ENCODE data around the gene NFIA.
A peak's percentile ranks its signal among the peaks of the same experiment; 100 is the strongest.

The NFIA gene

DNA sequence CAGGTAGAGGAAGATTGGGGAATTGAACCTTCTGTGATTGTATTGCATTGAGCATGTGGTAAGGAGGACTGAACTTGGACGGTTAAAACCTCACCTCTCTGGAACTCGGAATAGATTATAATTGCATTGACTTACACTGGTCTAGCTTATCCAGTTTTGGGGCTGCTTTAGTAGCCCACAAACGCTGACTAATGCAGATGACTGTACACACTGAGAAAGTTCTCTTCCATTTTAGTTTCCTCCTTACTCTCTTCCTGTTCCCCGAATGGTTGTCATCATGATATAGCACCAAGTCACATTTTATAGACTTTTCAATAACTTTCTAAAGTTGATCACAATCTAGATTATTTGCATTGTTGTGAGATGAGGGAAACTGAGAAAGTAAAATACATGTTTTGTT, 78.2 kb downstream of the NFIA start:
- FAIRE-seq, result no peak

- no peak for FAIRE-seq
Observed at GRCh38 chr1:61162520-61163258, 80.3 kb downstream of the NFIA start.

- no peak for FAIRE-seq
Observed at GRCh38 chr1:61163355-61163754, 81.0 kb downstream of the NFIA start.

DNA sequence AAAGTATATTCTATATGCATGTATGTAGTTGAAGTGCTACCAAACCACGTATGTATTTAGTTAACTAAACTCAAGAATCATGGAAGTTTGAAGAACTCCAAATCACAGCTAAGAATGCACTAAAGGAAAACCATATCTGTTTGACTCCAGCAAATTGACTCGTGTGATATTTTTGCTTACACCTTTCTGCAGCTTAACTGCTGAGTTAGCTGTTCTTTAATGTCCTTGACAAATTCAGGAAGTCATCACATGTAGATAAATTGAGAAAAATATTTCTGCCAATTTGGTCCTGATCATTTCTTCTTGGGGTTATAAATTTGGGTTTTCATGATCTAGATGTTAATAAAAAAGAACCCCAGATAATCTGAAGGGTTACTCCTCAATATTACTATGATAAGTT, 83.0 kb downstream of the NFIA start:
- FAIRE-seq, result no peak

DNA sequence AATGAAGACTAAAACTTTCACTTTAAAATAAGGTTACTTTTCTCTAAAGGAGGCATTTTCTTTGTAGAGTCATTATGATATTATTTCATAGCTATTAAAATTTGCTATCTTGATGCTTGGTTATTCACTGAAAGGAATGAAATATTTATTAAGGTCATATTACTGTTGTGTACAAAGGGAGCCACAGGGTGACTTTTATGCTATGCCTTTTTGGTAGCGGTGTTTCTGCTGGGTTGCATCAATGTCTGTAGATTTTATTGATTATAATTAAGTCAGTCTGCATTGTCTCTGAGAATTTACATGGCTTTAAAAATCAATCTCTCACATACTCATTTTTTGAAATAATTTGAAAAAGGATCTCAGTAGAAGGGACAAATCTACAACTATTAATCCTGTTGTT, 84.9 kb downstream of the NFIA start:
- no peak for FAIRE-seq

DNA sequence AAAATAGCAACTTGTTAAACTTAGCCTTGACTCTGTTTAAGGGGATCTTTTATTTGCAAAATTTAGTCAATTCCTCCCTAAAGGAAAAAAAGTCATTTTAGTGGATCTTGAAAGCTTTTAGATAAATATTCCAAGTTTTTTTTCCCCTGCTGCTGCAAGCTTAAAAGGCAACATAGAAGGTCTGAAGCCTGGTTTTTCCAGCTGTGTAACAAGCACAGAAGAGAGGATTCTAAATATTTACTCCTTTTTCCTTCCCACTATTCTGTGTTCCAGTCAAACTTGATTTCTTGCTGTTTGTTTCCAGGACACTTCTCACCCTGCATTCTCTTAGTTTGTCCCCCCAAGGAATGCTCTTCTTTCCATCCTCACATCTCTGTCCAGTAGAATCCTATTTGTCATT, 86.7 kb downstream of the NFIA start:
- FAIRE-seq, result no peak

DNA sequence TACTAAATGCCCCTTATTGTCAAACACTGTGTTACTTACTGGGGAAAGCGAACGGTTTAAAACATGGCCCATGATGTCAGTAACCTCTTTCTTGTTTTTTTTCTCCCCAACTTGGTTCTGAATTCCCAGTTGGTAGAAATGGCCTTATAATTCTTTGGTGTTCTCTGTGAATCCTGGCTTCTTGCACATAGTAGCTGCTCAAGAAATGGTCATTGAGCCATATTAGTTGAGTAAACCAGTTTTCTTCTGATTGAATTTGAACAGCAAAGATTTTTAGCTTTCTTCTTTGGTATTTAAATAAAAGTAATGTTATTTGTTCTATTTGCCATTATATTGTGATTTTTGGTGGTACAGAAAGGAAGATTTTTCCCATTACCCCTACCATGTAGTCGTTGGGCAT, 87.3 kb downstream of the NFIA start:
- FAIRE-seq, result no peak

DNA sequence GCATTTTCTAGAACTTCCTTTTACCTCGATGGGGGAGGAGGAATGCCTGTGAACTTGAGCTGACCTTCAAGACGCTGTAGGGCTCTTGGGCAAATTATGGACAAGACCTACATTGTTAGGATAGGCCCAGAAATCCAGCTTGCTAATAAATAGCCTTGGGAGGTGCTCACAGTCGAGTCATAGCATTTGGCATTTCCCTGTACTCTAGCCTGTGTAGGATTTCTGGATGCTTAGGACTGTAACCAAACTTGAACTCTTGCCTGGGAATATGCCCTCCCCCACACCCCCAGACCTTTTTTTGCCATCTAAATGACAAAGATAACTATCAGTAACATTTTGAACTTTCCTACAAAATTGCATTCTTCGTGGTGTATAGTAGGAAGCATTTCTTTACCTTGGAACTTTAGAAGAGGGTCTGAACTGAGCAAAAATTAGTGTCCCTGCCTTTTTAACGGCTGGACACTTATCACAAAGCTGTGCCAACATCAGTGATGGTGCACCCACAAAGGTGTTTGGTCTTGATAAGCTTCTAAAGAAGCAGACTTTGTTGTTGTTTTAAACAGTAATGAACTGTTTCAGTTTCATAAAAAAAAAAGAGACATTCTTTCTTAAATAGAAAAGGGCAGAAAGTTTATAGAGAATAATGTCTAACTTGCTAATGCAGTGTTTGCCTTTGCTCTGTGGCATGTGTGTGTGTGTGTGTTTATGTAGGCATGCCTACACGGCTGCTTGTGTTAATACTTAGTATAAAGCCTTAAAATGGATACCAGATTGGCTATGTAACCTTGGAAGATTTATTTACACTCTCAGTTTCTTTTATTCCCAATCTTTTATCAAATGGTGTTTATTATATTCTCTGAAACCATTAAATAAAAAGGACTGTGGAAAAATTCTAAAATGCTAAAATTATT, 88.2 kb downstream of the NFIA start:
- FAIRE-seq, result no peak

GRCh38 chr1:61171346-61171745, 89.0 kb downstream of the NFIA start:
- FAIRE-seq, result no peak

- no peak for FAIRE-seq
Observed at GRCh38 chr1:61171974-61172373, 89.6 kb downstream of the NFIA start.

GRCh38 chr1:61173118-61173517, 90.8 kb downstream of the NFIA start:
- FAIRE-seq, result no peak

GRCh38 chr1:61174060-61174795, 91.9 kb downstream of the NFIA start:
- FAIRE-seq, result no peak

- FAIRE-seq, result no peak
Observed at GRCh38 chr1:61175976-61176375, 93.6 kb downstream of the NFIA start.

- no peak for FAIRE-seq
Observed at GRCh38 chr1:61181067-61182038, 99.0 kb downstream of the NFIA start.

DNA sequence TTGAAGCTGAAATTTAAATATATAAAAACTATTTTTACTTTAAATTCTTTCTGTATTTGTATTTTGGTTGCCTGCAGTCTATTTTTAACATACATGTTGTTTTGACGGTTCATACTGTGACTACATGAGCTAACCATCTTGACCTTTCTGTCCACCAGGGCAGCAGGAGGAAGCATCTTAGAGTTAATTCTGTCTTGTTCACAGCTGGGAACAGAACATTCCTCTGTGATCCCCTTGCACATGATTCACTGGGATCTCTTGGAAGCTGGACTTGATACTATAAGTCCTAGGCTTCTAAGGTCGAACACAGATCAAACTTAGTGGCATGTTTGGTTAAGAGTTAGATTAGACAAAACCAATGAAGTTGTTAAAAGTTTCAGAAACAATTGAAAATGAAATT, 99.7 kb downstream of the NFIA start:
- no peak for FAIRE-seq

- peak; percentile 3 for FAIRE-seq
Observed at GRCh38 chr1:61182480-61182879, 100.1 kb downstream of the NFIA start.

- FAIRE-seq, result no peak
Observed at GRCh38 chr1:61183471-61184039, 101.2 kb downstream of the NFIA start.

GRCh38 chr1:61184040-61184713, 101.8 kb downstream of the NFIA start:
- no peak for FAIRE-seq

DNA sequence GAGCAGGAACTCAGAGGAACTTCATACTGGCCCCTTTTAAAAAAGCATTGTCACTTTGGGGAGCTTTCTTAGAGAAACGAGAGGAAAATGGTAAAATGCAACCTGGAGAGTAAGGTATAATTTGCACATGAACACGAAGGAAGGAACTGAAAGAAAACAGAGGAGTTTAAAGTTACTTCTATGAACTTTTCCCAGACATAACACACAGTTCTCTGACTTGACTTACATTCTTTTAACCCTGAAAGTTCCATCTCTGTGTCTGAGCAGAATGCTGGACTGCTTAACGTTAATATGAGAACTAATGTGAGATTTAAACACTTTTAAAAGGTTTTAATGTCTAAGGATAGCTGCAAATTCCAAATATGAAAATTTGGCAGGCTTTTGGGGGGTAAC, 102.3 kb downstream of the NFIA start:
- FAIRE-seq, result no peak

- no peak for FAIRE-seq
Observed at GRCh38 chr1:61186753-61187152, 104.4 kb downstream of the NFIA start.

DNA sequence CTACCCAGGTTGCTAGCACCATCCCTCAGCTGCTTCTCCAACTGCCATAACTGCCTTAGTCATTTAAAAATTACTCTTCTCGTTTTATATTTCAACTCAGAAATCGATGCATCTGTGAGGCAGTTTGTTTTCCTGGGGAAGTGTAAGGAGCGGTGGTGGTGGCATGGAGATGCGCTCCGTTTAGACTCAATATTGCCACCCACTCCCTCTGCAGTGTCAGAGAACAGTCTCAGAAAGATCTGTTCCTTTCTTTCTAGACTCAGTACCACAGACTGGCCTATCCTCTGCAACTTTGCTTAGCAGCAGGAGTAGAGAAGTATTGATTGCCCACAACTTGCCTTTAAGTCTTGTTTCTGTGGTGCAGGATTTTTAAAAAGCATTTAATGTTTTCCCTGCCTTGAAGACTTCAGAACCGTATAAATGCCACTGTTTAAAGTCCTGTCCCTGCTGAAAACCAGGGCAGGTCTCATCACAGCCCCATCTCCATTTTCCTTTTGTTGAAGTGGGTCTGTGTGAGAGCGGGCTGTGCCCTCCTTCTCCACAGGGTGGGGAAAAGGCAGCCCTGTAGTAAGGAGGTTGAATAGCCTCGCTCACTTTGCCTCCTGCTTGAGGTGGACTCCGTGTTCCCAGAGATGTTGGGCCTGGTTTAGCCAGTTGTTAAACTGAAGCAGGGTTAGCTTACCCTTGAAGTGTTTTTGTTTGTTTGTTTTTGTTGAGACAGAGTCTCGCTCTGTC, 105.2 kb downstream of the NFIA start:
- FAIRE-seq, result no peak

Measured in A204.1 (cell line).